GM10248 (cell line): Measurements from ENCODE around the gene MPV17L2.
A peak's percentile ranks its signal among the peaks of the same experiment; 100 is the strongest.

Experiments
- CTCF ChIA-PET: fragments of 300-600 bp; sonication (Branson Sonifier 250); formaldehyde crosslinking; extraction: SDS; loops from one replicate; lab custom pipeline; 2021; ENCODE audit warnings: antibody characterized with exemption; lab: Yijun Ruan, JAX
- POLR2A ChIA-PET: fragments of 350-650 bp; sonication (Branson Sonifier 250); formaldehyde crosslinking; extraction: SDS; loops from one replicate; lab custom pipeline; 2020; ENCODE audit warnings: antibody characterized with exemption; lab: Yijun Ruan, JAX
- DNase-seq: peaks from one replicate; pipeline ENCODE4 v3.0.0; 2012; ENCODE audit errors: extremely low spot score
- TF ChIP-seq, protein P1 (sequence below): IDR thresholded peaks from 2 replicates; pipeline ENCODE4 v1.5.1; 2012; ENCODE audit warnings: mild to moderate bottlenecking, low read depth; ENCODE audit errors: extremely low read depth, missing control alignments, control extremely low read depth

MPV17L2 gene

DNA sequence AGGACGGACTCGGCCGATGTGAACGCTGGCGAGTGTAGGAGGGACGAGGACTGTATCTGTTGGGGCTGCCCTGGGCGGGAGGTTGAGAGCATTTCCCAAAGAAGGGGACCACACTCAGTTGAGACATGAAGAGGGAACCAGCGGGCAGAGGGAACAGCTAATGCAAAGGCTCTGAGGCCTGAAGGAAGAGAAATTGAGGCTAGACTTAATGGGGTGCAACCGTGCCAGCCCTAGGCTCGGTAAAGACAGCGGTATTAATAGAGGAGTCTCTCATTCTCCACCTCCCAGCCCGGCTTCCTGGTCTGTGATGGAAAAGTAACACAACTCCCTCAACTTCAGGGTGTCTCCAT lies 1.1 kb downstream of the MPV17L2 start:
- TF ChIP-seq, protein P1, sequence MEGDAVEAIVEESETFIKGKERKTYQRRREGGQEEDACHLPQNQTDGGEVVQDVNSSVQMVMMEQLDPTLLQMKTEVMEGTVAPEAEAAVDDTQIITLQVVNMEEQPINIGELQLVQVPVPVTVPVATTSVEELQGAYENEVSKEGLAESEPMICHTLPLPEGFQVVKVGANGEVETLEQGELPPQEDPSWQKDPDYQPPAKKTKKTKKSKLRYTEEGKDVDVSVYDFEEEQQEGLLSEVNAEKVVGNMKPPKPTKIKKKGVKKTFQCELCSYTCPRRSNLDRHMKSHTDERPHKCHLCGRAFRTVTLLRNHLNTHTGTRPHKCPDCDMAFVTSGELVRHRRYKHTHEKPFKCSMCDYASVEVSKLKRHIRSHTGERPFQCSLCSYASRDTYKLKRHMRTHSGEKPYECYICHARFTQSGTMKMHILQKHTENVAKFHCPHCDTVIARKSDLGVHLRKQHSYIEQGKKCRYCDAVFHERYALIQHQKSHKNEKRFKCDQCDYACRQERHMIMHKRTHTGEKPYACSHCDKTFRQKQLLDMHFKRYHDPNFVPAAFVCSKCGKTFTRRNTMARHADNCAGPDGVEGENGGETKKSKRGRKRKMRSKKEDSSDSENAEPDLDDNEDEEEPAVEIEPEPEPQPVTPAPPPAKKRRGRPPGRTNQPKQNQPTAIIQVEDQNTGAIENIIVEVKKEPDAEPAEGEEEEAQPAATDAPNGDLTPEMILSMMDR = no peak
- ChIA-PET CTCF (interaction anchor here (1.1 to 3.0 kb wide), 6 partner anchors 11 to 85 kb away, joined by 3 to 12 read pairs (median 4); no protein-coding TSS in a partner anchor), POLR2A (interaction anchor here (0.9 kb wide), 1 partner anchor 87 kb away, joined by 3 read pairs; the partner anchor contains the start of gene JUND)
- no peak for DNase-seq

DNA sequence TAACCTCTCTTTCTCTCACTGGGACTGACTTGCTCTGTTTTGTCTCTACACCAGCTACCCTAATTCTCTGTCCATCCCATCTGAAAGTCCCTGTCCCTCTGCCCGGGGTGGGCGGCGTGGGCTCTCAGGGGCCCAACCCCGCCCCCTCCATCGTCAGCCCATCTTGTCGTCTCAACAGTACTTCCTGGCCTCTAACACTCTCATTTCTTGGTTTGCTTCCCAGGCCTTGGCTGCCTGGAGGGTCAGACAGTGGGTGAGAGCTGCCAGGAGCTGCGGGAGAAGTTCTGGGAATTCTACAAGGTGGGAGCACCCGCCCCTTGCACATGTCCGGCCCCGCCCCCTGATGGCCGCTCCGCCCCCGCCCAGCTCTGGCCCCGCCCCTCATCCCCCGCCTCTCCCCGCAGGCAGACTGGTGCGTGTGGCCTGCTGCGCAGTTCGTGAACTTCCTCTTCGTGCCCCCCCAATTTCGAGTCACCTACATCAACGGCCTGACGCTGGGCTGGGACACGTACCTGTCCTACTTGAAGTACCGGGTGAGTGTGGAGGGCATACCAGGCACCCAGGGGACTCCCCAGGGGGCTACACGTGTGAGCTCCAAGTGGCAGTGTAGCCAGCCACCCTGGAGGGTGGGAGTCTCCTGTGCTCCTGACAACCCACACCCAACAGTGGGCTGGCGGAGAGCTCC lies 1.7 kb downstream of the MPV17L2 start:
- POLR2A ChIA-PET = interaction anchor here (0.9 kb wide), 1 partner anchor 87 kb away, joined by 3 read pairs; the partner anchor contains the start of gene JUND
- CTCF ChIA-PET = interaction anchor here (1.1 to 3.0 kb wide), 8 partner anchors 10 to 134 kb away, joined by 3 to 12 read pairs (median 4); partner anchors contain the start of gene RAB3A
- TF ChIP-seq, protein P1 = no peak
- peak; percentile 58 for DNase-seq

DNA sequence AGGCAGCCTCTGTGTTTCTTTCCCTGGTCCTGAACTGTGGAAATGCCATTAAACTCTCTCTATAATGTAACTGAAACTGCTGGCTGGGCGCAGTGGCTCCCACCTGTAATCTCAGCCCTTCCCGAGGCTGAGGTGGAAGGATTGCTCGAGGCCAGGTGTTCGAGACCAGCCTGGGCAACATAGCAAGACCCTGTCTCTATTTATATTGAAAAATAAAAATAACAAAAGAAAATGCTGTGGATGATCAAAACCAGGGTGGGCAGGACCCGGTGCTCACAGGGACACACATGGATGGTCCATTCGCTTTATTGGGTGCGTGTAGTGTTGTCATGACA lies 3.5 kb downstream of the MPV17L2 start:
- DNase-seq = no peak
- TF ChIP-seq, protein P1 = no peak
- POLR2A ChIA-PET = no interaction called here
- CTCF ChIA-PET = interaction anchor here (1.0 to 3.0 kb wide), 4 partner anchors 12 to 132 kb away, joined by 3 to 12 read pairs (median 8); no protein-coding TSS in a partner anchor

DNA sequence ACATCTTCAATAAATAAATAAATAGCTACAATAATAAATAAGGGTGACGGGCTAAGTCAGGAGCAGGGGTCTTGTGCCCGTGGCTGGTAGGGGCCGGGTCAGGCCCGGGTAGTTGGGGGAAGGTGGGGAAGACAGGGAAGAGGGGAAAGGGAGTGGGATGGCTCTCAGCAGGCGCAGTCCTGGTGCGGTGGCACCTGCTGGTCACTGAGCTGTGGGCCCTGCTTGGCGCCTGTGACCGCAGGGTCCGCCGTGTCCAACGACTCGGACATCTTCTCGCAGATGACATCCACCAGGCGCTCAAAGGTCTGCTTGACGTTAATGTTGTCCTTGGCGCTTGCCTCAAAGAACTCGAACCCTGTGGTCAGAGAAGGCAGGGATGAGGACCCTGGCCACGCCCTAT lies 4.3 kb downstream of the MPV17L2 start:
- TF ChIP-seq, protein P1 = no peak
- no peak for DNase-seq
- CTCF ChIA-PET = interaction anchor here (1.1 to 2.9 kb wide), 2 partner anchors 55 to 131 kb away, joined by 6 to 7 read pairs; no protein-coding TSS in a partner anchor
- POLR2A ChIA-PET = no interaction called here

DNA sequence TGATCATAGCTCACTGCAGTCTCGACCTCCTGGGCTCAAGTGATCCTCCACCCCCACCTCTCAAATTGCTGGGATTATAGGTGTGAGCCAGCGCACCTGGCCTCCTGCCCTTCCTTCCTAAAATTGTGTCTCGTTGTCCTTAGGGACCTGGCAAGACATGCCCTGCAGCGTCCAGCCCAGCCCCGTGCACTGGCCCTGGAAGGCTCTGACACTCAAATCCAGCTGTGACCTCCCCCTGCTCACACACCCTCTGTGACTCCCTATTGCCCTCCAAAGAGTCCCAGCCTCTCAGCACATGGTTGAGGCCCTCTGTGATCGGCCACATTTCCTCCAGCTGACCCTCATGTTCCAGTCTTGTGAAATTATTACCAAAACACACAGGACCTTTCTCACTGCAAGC lies 4.9 kb downstream of the MPV17L2 start:
- POLR2A ChIA-PET = no interaction called here
- CTCF ChIA-PET = interaction anchor here (1.1 kb wide), 1 partner anchor 54 kb away, joined by 6 read pairs; no protein-coding TSS in a partner anchor
- DNase-seq = no peak
- TF ChIP-seq, protein P1 = no peak

DNA sequence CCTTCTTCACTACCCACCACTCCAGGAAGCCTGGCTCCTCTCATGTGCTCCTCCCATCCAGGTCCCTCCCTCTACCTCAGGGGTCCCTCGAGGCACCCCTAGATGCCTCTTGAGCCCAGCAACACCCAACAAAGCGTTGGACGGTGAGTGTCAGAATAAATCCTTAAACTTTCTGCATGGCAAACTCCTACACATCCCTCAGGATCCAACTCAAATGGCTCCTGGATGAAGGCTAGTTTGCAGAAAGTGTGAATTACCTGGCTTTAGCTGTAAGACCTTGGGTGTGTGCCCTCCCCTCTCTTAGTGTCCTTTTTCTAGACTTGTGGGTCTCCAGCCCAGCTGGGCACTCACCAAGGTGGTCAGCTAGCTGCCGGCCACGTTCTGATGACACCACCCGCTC lies 5.4 kb downstream of the MPV17L2 start:
- TF ChIP-seq, protein P1 = no peak
- no peak for DNase-seq
- ChIA-PET CTCF (interaction anchor here (3.2 kb wide), 1 partner anchor 54 kb away, joined by 13 read pairs; no protein-coding TSS in a partner anchor), POLR2A (no interaction called here)
